Fibroblast of the aortic adventitia (primary cell): Measurements from ENCODE around the gene CTCF. TPM values are rescaled to one million over a fixed set of nuclear protein-coding genes. Genes with fewer than 3 reads are reported as not detected.
A peak's percentile ranks its signal among the peaks of the same experiment; 100 is the strongest.

Experiments
- DNase-seq: peaks from one replicate; pipeline ENCODE4 v3.0.0-alpha.2; 2010; ENCODE audit warnings: low read depth
- H3K4me3 ChIP-seq: 2 replicates; pipeline ENCODE4 v1.5.1; 2011; ENCODE audit warnings: low read depth, mild to moderate bottlenecking, control low read depth, low read length, moderate library complexity
- total RNA-seq: library from RNA; depleted of rRNA; stranded (reverse); fragments of >200 nt; gene quantifications from 2 replicates; pipeline ENCODE4 v1.2.3, GENCODE V29; 2012; ENCODE audit warnings: low replicate concordance
- TF ChIP-seq, protein P1 (sequence below): IDR thresholded peaks from 2 replicates; pipeline ENCODE4 v1.5.1; 2011; ENCODE audit warnings: mild to moderate bottlenecking, low read length, control low read depth, inconsistent platforms; ENCODE audit not compliant: insufficient read depth

The CTCF gene
- total RNA-seq, 1 donor, result 34.3 TPM

DNA sequence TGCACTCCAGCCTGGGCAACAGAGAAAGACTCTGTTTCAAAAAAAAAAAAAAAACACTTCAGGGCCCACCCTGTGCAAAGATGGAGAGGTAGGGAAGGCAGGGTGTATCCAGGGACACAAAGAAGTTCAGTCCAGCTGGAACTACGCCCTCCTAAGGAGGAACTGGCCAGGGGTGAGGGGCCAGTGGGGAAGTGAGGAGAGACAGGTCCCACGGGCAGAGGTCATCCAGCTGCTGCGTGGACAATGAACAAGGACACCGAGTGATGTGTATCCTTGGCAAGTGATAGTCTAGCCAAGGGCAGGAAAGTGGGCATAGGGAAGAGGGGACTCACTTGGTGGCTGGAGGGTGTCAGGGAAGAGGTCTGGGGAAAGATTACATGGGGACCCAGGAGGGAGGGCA is 43.1 kb upstream of the CTCF start:
- no peak overlapping the region for H3K4me3 ChIP-seq
- TF ChIP-seq, protein P1, sequence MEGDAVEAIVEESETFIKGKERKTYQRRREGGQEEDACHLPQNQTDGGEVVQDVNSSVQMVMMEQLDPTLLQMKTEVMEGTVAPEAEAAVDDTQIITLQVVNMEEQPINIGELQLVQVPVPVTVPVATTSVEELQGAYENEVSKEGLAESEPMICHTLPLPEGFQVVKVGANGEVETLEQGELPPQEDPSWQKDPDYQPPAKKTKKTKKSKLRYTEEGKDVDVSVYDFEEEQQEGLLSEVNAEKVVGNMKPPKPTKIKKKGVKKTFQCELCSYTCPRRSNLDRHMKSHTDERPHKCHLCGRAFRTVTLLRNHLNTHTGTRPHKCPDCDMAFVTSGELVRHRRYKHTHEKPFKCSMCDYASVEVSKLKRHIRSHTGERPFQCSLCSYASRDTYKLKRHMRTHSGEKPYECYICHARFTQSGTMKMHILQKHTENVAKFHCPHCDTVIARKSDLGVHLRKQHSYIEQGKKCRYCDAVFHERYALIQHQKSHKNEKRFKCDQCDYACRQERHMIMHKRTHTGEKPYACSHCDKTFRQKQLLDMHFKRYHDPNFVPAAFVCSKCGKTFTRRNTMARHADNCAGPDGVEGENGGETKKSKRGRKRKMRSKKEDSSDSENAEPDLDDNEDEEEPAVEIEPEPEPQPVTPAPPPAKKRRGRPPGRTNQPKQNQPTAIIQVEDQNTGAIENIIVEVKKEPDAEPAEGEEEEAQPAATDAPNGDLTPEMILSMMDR, result no peak
- no peak for DNase-seq

- peak overlapping the region; percentile 69 for H3K4me3 ChIP-seq
- TF ChIP-seq, protein P1, result peak; percentile 100
- peak; percentile 97 for DNase-seq
Observed at GRCh38 chr16:67521095-67521804, 41.1 kb upstream of the CTCF start.

- TF ChIP-seq, protein P1, result peak; percentile 38
- no peak overlapping the region for H3K4me3 ChIP-seq
- DNase-seq, result no peak
Observed at GRCh38 chr16:67525176-67525860, 37.0 kb upstream of the CTCF start.

DNA sequence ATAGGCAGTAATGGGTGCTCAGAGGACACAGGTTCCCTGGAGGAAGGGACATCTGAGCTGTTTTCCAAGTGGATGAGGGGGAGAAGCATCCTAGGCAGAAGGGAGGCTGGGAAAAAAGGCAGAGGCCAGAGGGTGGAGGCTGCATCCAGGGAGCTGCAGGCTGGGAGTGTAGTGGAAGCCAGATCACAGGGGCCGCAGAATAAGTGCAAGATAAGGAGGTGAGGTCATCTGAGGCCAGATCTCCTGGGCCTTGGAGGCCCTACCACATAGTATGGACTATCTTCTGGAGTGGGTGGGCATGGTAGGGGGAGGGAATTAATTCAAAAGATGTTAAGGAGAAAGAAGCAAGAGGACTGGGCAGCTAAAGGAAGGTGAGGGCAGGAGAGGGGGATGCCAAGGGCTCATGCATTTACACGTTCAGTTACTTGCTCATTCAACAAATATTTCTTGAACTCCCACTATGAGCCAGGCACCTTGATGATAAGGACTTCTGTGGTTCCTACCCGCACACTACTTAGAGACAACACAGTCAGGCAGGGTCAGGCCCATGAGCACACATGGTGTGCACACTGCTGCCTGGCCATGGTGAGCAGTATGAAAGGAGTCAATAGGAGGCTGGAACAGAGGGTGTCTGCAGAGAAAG is 36.1 kb upstream of the CTCF start:
- H3K4me3 ChIP-seq, result no peak overlapping the region
- TF ChIP-seq, protein P1, result no peak
- DNase-seq, result peak; percentile 53

DNA sequence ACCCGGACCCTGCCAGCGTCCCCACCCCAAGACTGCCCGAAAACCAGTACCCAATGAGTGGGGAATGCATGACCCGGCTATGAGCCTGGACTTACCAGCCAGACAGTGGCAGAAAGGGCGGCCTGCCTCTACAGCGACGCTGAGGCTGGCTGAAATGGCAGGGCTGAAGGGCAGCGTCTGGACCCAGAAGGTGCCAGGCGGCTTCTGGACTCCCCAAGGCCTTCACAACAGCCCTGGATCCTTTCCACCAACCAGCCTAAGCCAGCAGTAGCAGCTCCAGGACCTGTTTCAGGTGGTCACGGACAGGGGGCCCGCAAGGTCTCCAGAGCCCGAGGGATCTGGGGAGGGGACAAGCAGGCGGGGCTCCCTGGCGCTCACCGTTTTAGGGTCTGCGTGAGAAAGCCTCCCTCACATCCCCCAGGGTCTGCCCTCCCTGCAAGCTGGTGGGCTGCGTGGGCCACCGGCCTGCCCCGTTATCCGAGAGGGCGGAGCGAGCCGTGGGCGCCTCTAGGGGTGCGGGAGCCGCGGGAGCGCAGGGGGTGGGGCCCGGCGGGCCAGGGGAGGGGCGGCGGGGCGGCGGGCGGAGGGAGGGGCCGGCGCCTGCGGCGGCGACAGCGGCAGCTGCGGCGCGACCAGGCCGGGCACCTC is 34.0 kb upstream of the CTCF start, which contains the start of gene RIPOR1:
Gene RIPOR1 (plus strand): TSS at position 608 of the 648 bp plus-strand sequence. CDS start 9,618 bp downstream, outside the sequence.
- no peak for DNase-seq
- TF ChIP-seq, protein P1, result no peak

GRCh38 chr16:67528870-67529581 is 33.3 kb upstream of the CTCF start:
- H3K4me3 ChIP-seq, result peak overlapping the region; percentile 89
- TF ChIP-seq, protein P1, result no peak
- DNase-seq, result no peak

More for the DNA sequence above, 34.0 kb upstream of the CTCF start, which contains the start of gene RIPOR1:
- H3K4me3 ChIP-seq, result peak within 1 kb of the TSS; percentile 89
